ENCODE data around the gene NTM. TPM values are rescaled to one million over a fixed set of nuclear protein-coding genes. Genes with fewer than 3 reads are reported as not detected.

NTM gene
- total RNA-seq, 1 experiment from 2014 or later = not detected

GRCh38 chr11:131850507-131850906 lies 480.1 kb downstream of the NTM start:
- BruUV-seq (replicated peaks) = no TSS peak
- no peaks in the 10 kb centered on the region for H4K20me1 ChIP-seq (ENCODE audit: insufficient read depth)
- POLR2A ChIA-PET = no interaction called here

More at GRCh38 chr11:131850507-131850906, 480.1 kb downstream of the NTM start:
- H3K79me2 ChIP-seq (ENCODE audit: insufficient read depth, low read length) = no peaks in the 10 kb centered on the region
- ChIA-PET RAD21 (ENCODE audit: low non-redundant PET in 1 of 2, low total read pairs in 2 of 2, uncharacterized antibody in 2 of 2, unreplicated experiment in 2 of 2) (no interaction called here), CTCF (no interaction called here)
- no peak overlapping the region for H3K9ac ChIP-seq (ENCODE audit: low read length)
- intact Hi-C loops (cut with micrococcal nuclease) = no loop called here
- H3K4me1 ChIP-seq (ENCODE audit: control insufficient read depth in 1 of 2, insufficient read depth in 2 of 2, low read length in 2 of 2) = no peaks in the 10 kb centered on the region
- H3K27me3 ChIP-seq (ENCODE audit: insufficient read depth, low read length) = no peaks in the 10 kb centered on the region
- H3K4me2 ChIP-seq (ENCODE audit: low read length) = no peak overlapping the region
- no peak for ATAC-seq
- H3K9me2 ChIP-seq (ENCODE audit: insufficient read depth) = no peaks in the 10 kb centered on the region
- no peak overlapping the region for H3K27ac ChIP-seq (ENCODE audit: low read depth, low read length)
- H3K9me3 ChIP-seq (ENCODE audit: control insufficient read depth in 1 of 2, insufficient read depth in 1 of 2, low read depth in 1 of 2, low read length in 2 of 2) = peaks cover 4 to 14% of the 10 kb centered on the region in 2 experiments; a peak in 3 of 4 replicates
- no peak overlapping the region for H2AFZ ChIP-seq (ENCODE audit: low read depth, low read length, poor library complexity, severe bottlenecking)
- no peaks in the 10 kb centered on the region for H3K36me3 ChIP-seq (ENCODE audit: control insufficient read depth in 1 of 2, insufficient read depth in 2 of 2, low read length in 2 of 2)
- DNase-seq (ENCODE audit: low read depth, low spot score) = no peak
- H3K4me3 ChIP-seq (replicated peaks in 1 of 2; ENCODE audit: low read depth in 1 of 2, low read length in 2 of 2) = no peak overlapping the region
- no peak for TF ChIP-seq FOSL1 (IDR thresholded peaks at IDR 0.05; ENCODE audit: low read depth)
- no peak for TF ChIP-seq SP1 (IDR thresholded peaks at IDR 0.05; ENCODE audit: low read depth)
- TF ChIP-seq RAD21 (IDR thresholded peaks at IDR 0.05; ENCODE audit: low read depth) = no peak
- no peak for TF ChIP-seq REST (IDR thresholded peaks at IDR 0.05; ENCODE audit: low read depth)
- no peak for TF ChIP-seq ELF1 (IDR thresholded peaks at IDR 0.05; ENCODE audit: borderline replicate concordance, low read depth)
- no peak for TF ChIP-seq ZNF274 (IDR thresholded peaks at IDR 0.05; ENCODE audit: low read depth, low read length)
- TF ChIP-seq SRF (IDR thresholded peaks at IDR 0.05; ENCODE audit: low read depth) = no peak

Measured in HCT116 (cell line).